ENCODE results near the gene HOGA1. TPM values are rescaled to one million over a fixed set of nuclear protein-coding genes. Genes with fewer than 3 reads are reported as not detected.

HOGA1 gene
- total and polyA plus RNA-seq, 9 donors = 0.05 to 0.80 (median 0.23) TPM; not detected in 2

DNA sequence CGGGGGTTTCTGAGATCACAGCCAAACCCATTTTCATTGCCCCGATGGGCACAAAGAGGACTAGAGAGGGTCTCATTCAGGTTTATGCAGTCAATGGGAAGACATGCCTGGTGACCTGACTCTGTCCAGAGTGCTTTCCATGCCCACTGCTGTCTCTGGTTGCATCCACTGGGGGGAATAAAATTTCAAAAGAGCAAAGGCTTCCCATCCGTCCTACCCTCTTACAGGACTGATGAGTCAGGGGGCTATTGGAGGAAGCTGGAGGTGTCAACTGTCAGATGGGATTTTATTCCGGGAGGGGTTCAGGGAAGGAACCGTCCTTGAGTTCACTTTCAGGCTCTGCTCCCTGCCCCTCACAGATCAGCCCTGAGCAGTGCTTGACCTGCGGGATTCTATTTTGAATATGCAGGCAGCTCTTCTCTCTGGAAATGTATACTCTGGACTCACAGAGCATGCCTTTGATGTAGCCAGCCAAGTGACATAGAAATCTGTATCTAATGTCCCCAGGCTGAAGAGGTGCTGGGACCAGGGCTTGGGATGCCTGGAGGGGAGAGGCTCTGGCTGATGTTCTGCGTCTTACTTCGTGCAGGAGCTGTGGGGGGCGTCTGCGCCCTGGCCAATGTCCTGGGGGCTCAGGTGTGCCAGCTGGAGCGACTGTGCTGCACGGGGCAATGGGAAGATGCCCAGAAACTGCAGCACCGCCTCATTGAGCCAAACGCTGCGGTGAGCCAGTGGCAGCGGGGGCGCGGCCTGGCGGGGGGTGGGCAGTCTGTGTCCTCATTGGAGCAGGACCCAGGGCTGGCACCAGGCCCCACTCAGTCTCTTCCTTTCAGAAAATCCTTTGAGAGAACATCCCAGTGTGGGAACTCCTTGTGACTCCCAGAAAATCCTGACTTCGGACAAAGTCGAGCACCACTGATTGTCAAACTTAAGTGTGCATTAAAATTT lies 17.4 kb downstream of the HOGA1 start:
- H3K9me3 ChIP-seq = no peaks in the 10 kb centered on the region
- WGBS, 3 donors = 77 to 80% (median 77%) methylated on average over 21 of the region's 21 CpGs
- no peaks in the 10 kb centered on the region for H3K4me1 ChIP-seq (ENCODE audit: insufficient read depth)
- intact Hi-C loops (cut with DNase I) = no loop called here
- TF ChIP-seq, protein P1, sequence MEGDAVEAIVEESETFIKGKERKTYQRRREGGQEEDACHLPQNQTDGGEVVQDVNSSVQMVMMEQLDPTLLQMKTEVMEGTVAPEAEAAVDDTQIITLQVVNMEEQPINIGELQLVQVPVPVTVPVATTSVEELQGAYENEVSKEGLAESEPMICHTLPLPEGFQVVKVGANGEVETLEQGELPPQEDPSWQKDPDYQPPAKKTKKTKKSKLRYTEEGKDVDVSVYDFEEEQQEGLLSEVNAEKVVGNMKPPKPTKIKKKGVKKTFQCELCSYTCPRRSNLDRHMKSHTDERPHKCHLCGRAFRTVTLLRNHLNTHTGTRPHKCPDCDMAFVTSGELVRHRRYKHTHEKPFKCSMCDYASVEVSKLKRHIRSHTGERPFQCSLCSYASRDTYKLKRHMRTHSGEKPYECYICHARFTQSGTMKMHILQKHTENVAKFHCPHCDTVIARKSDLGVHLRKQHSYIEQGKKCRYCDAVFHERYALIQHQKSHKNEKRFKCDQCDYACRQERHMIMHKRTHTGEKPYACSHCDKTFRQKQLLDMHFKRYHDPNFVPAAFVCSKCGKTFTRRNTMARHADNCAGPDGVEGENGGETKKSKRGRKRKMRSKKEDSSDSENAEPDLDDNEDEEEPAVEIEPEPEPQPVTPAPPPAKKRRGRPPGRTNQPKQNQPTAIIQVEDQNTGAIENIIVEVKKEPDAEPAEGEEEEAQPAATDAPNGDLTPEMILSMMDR (IDR thresholded peaks at IDR 0.05) = no peak
- TF ChIP-seq POLR2A (IDR thresholded peaks at IDR 0.05) (no peak), EP300 (IDR thresholded peaks at IDR 0.05) (no peak)
- no peaks in the 10 kb centered on the region for H3K27me3 ChIP-seq
- no peak overlapping the region for H3K27ac ChIP-seq
- no peak for DNase-seq
- H3K36me3 ChIP-seq = no peaks in the 10 kb centered on the region
- no peak overlapping the region for H3K4me3 ChIP-seq

DNA sequence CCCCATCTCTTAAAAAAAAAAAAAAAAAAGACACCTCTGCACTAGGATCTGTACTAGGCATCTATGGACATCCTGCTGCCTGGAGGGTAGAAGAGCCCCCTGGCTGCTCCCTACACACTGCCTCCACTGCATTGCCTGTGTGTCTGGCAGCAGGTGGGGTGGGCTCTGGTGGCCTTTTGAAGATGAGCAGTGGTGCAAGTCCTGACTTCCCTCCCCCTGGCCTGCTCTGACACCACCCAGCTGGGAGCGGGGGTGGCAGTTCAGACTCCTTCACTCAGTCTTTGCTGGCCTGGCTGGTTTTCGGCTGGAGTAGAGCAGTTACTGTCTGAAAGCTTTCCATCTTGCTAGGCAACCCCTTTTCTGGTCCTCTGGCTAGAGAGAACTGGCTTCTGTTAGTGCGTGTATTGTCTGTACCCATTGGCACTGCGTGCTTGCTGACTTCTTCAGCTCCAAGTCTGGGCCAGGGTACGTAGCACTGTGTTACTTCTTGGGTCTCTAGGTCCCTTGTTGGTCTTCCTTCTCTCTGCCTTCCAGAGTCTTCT lies 23.0 kb downstream of the HOGA1 start:
- H3K4me3 ChIP-seq = no peak overlapping the region
- no peak for DNase-seq
- 91 to 96% (median 94%) methylated on average over 5 of the region's 5 CpGs for WGBS, 3 donors
- H3K4me1 ChIP-seq (ENCODE audit: insufficient read depth) = no peaks in the 10 kb centered on the region
- H3K27me3 ChIP-seq = no peaks in the 10 kb centered on the region
- no peaks in the 10 kb centered on the region for H3K36me3 ChIP-seq
- H3K9me3 ChIP-seq = no peaks in the 10 kb centered on the region
- H3K27ac ChIP-seq = no peak overlapping the region
- TF ChIP-seq POLR2A (IDR thresholded peaks at IDR 0.05) = no peak
- TF ChIP-seq EP300 (IDR thresholded peaks at IDR 0.05) = no peak
- TF ChIP-seq, protein P1 (IDR thresholded peaks at IDR 0.05) = no peak
- intact Hi-C loops (cut with DNase I) = no loop called here

DNA sequence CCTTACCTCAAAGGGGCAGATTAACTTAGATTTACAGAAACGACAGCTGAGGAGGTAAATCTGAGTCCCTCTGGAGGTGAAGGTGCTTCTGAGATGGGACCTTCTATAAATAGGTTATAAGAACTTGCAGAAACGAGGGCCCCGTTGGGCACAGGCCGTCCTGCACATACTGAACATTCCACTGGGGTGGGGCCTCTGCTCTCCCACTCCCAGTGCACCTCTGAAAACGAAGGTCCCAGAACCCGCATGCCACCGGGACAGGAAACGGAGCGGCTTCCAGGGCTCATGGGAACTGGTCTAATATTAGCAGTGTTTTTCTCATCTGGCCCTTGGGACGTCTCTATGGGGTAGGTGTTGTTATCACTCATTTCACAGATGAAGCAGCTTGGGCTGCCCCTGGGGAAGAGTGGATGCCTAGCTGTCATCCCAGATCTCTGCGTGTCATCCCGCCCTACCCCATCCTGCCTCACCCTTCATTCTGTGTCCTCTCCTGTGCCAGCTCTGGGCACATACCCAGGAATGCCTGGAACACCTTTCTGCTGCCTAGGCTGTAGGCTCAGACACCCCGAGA lies 24.9 kb downstream of the HOGA1 start:
- Histone ChIP-seq H3K27me3 (no peaks in the 10 kb centered on the region), H3K4me3 (no peak overlapping the region), H3K4me1 (ENCODE audit: insufficient read depth) (no peaks in the 10 kb centered on the region), H3K27ac (no peak overlapping the region), H3K9me3 (no peaks in the 10 kb centered on the region), H3K36me3 (no peaks in the 10 kb centered on the region)
- intact Hi-C loops (cut with DNase I) = no loop called here
- TF ChIP-seq, protein P1 (IDR thresholded peaks at IDR 0.05) = no peak
- TF ChIP-seq POLR2A (IDR thresholded peaks at IDR 0.05) (no peak), EP300 (IDR thresholded peaks at IDR 0.05) (no peak)
- 60 to 72% (median 68%) methylated on average over 13 of the region's 13 CpGs for WGBS, 3 donors
- DNase-seq = no peak

DNA sequence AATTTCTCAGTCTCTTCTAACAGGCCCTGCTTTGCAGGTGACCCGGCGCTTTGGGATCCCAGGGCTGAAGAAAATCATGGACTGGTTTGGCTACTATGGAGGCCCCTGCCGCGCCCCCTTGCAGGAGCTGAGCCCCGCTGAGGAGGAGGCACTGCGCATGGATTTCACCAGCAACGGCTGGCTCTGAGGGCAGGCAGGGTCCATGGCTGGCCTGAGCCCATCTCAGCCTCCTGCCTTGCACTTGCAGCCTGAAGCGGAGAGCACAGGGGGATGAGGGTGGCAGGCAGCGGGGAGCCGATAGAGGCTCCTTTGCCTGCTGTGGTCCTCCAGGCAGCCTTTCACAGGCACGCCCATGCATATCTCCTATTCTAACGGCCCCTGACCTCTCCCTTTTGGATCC lies 27.3 kb downstream of the HOGA1 start:
- H3K4me3 ChIP-seq = no peak overlapping the region
- H3K27ac ChIP-seq = no peak overlapping the region
- H3K27me3 ChIP-seq = no peaks in the 10 kb centered on the region
- no peaks in the 10 kb centered on the region for H3K36me3 ChIP-seq
- DNase-seq = no peak
- intact Hi-C loops (cut with DNase I) = loop anchor here in 2 of 4 donors (2.0 to 10.0 kb wide), 4 partner anchors 21 to 207 kb away; partner anchors contain the start of genes ANKRD2 (in 1 of the 2) and RRP12 (in 1 of the 2)
- H3K4me1 ChIP-seq (ENCODE audit: insufficient read depth) = no peaks in the 10 kb centered on the region
- TF ChIP-seq POLR2A (IDR thresholded peaks at IDR 0.05) = no peak
- no peak for TF ChIP-seq EP300 (IDR thresholded peaks at IDR 0.05)
- TF ChIP-seq, protein P1 (IDR thresholded peaks at IDR 0.05) = no peak
- 88 to 89% (median 89%) methylated on average over 12 of the region's 12 CpGs for WGBS, 3 donors
- H3K9me3 ChIP-seq = no peaks in the 10 kb centered on the region

All from ovary (tissue), 9 donors.